Transverse colon (tissue), 3 donors: ENCODE data around the gene SYT4.

Source experiments
- EP300 ChIP-seq: sonication (generic); formaldehyde crosslinking; IDR thresholded peaks from one replicate; pipeline ENCODE4 v1.6.1; 2017; ENCODE audit warnings: antibody characterized with exemption, low read depth
- POLR2A ChIP-seq: fragments of 450-650 bp; IDR thresholded peaks from one replicate; pipeline ENCODE4 v1.6.1; 2016; ENCODE audit warnings: antibody characterized with exemption, mild to moderate bottlenecking, moderate library complexity
- TF ChIP-seq, protein P1 (sequence below), 5 experiments: fragments of 200-600 bp in 3 of 5; fragments of 450-650 bp in 2 of 5; sonication (generic) in 3 of 5; IDR thresholded peaks; 1 replicate in 2 of 5; 2 replicates in 3 of 5; pipeline ENCODE4 v1.5.1; 2016 to 2017; ENCODE audit warnings: antibody characterized with exemption in 5 of 5, inconsistent platforms in 3 of 5, mild to moderate bottlenecking in 2 of 5, moderate library complexity in 1 of 5

DNA sequence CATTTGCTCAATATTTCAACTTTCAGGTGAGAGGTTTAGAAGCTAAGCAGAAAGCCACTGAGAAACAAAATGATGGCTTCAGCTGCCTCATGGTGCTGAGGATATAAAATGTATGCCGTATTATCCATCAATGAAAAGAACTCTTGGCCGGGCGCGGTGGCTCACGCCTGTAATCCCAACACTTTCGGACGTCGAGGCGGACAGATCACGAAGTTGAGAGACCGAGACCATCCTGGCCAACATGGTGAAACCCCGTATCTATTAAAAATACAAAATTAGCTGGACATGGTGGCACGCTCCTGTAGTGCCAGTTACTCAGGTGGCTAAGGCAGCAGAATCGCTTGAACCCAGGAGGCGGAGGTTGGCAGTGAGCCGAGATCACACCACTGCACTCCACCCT lies 6.0 kb upstream of the SYT4 start:
- TF ChIP-seq, protein P1, sequence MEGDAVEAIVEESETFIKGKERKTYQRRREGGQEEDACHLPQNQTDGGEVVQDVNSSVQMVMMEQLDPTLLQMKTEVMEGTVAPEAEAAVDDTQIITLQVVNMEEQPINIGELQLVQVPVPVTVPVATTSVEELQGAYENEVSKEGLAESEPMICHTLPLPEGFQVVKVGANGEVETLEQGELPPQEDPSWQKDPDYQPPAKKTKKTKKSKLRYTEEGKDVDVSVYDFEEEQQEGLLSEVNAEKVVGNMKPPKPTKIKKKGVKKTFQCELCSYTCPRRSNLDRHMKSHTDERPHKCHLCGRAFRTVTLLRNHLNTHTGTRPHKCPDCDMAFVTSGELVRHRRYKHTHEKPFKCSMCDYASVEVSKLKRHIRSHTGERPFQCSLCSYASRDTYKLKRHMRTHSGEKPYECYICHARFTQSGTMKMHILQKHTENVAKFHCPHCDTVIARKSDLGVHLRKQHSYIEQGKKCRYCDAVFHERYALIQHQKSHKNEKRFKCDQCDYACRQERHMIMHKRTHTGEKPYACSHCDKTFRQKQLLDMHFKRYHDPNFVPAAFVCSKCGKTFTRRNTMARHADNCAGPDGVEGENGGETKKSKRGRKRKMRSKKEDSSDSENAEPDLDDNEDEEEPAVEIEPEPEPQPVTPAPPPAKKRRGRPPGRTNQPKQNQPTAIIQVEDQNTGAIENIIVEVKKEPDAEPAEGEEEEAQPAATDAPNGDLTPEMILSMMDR (IDR thresholded peaks at IDR 0.05), result no peak
- TF ChIP-seq POLR2A, result no peak
- TF ChIP-seq EP300, result no peak
